HG03045 (cell line): ENCODE data around the gene SORBS1.

Source experiments
- ATAC-seq: cut with Tn5 transposase; IDR thresholded peaks from one replicate; pipeline ENCODE4 v1.9.1; 2021; ENCODE audit warnings: mild to moderate bottlenecking, moderate library complexity; ENCODE audit not compliant: unreplicated experiment

The SORBS1 gene

DNA sequence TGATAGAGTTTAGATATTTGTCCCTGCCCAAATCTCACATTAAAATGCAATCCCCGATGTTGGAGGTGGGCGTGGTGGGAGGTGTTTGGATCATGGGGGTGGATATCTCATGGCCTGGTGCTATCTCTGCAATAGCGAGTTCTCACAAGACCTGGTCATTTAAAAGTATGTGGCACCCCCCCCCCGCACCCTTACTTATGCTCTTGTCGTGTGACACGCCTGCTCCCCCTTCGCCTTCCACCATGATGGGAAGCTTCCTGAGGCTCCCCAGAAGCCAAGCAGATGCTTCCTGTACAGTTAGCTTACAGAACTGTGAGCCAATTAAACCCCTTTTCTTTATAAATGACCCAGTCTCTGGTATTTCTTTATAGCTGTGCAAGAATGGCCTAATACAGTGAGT, 118.8 kb downstream of the SORBS1 start:
- ATAC-seq, result no peak

DNA sequence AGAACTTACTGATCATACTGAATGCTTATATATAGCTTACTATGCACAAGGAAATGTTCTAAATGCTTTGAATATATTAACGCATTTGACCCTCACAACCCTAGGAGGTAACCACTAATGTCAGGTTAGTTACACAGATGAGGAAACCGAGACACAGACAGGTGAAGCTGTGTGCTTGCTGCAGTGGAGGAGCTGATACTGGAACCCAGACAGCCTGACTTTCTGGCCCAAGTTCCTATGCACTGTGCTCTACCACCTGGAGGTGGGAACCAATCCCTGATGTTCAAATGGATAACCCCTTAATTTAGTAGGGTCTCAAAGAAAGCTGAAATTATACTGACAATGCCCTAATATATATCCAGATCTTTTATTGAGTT, 119.6 kb downstream of the SORBS1 start:
- ATAC-seq, result peak; percentile 16

- ATAC-seq, result peak; percentile 76
Observed at GRCh38 chr10:95440756-95441546, 120.2 kb downstream of the SORBS1 start.

DNA sequence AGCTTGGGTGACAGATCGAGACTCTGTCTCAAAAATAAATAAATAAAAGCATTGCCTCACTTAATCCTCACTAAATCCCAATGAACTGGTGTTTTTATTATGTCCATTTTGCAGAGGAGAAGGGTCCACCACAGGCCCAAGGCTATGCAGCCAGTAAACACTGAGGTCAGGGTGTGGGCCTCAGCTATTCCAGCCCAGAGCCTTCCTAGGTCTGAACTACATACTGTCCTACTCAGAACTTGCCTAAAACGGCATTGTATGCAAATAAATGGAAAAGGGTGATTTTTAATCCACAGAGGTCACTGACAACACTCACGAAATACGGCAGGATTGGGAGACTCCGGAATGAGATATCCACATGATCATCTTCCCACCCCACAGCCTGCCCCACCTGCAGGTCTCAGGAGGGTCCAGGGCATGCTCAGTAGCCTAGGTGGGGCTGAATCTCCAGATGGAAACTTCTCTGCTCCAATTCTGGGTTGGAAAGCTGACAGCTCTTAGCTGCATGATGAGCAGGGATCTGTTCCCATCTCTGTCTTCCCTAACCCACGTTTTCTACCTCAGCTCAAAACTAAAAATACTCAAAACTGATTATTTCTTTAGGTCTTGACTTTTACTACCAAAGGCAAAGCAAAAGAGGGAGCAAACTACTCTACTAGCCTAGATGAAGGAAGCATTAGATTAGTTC, 121.0 kb downstream of the SORBS1 start:
- ATAC-seq, result no peak

GRCh38 chr10:95438781-95439180, 122.4 kb downstream of the SORBS1 start:
- no peak for ATAC-seq

DNA sequence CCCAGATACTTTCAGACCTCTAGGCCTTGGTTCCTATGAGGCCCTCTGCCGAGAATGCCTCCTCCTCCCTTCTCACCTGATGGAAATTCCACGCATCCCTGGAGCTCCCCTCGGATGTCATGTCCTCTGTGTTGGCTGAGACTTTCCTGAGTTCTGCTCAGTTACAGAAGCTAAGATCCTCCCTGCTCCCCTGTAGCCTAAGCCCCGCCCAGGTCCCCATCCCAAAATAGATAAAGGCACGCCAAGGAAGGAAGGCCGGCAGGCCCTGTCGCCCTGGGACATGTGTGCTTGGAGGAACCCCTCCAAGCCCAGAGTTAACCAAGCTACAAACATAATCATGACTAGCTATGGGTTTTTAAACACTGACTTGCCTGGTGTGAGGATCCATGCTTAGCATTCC, 123.5 kb downstream of the SORBS1 start:
- ATAC-seq, result no peak

DNA sequence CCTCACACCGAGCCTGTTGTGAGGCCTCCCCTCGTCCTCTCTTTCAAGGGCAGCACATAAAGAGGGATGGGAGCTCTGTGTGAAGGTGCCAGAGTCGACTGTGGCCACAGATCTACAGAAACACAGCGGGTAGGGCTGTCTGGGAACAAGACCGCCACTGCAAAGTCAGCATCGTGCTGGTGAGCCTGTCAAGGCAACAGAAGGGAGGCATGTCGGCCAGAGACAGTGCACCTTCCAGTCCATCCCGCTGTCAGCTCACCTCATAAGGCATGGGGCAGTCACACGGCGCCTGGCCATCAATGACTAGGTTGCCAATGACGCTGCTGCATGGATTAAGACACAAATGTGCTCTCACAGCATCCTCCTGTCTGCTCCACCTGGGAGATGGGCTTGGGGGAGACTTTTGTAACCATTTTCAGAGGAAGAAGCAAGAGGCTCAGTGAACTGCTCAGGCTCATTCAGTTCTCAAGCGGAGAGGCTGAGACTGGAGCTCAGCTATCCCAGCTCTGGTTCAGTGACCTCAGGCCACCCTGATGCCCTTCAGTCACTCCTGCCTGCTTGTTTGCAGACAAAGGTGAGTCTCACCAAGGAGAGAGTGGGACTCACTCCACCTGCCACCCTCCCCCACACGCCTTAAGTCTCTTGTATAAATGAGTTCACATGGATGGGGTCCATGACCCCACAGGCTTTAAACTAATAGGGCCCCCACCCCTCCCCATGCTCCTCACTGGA, 125.5 kb downstream of the SORBS1 start:
- ATAC-seq, result no peak

- no peak for ATAC-seq
Observed at GRCh38 chr10:95434583-95434982, 126.6 kb downstream of the SORBS1 start.

DNA sequence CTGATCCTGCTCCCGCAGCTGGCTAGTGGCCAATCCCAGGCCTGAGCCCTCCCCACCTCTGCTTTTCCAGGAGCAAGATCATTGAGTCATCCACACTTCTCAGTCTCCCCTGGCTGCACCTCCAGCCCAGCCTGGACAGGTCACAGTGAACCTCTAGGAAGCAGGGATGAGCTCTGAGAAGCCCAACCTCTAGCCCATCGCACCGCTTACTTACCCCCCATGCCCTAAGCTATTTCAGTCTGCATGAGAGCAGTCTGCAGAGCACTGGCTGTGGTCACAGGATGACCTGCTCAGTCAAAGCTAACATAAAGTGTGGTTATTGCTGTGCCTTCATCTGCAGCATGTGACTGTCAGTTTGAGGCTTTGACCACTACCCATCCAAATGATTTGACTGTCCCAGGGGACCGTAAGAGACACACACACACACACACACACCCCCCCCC, 129.2 kb downstream of the SORBS1 start:
- no peak for ATAC-seq

DNA sequence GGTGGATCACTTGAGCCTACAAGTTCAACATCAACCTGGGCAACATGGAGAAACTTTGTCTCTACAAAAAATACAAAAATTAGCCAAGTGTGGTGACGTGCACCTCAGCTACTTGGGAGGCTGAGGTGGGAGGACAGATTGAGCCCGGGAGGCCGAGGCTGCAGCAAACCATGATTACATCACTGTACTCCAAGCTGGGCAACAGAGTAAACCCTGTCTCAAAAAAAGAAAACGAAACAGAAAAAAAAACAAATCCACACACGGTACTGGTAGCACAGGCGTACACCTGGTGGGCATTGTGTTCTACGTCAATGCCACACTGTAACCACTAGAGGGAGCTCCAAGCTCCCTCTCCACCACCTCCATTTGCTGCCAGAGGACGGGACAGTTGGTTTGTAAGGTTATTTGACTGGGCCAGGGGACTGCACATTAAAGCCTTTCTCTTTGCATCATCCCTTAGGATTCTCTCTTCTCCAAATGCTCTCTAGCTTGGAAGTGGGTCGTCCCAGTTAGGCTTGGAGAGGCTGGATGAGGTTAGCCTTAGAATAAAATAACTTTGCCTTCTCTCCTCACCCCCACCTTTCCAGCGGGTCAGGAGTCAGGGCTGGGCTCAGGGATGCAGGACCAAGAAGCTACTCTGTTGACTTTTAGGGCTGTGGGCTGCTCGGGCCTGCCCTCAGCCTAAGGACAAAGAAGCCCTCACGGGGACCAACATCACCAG, 130.8 kb downstream of the SORBS1 start:
- ATAC-seq, result peak; percentile 85

GRCh38 chr10:95429639-95430038, 131.5 kb downstream of the SORBS1 start:
- ATAC-seq, result no peak

GRCh38 chr10:95428701-95429100, 132.5 kb downstream of the SORBS1 start:
- no peak for ATAC-seq

GRCh38 chr10:95426482-95426881, 134.7 kb downstream of the SORBS1 start:
- ATAC-seq, result no peak

- no peak for ATAC-seq
Observed at GRCh38 chr10:95425592-95426465, 135.3 kb downstream of the SORBS1 start.

GRCh38 chr10:95423164-95424005, 137.8 kb downstream of the SORBS1 start:
- ATAC-seq, result no peak

DNA sequence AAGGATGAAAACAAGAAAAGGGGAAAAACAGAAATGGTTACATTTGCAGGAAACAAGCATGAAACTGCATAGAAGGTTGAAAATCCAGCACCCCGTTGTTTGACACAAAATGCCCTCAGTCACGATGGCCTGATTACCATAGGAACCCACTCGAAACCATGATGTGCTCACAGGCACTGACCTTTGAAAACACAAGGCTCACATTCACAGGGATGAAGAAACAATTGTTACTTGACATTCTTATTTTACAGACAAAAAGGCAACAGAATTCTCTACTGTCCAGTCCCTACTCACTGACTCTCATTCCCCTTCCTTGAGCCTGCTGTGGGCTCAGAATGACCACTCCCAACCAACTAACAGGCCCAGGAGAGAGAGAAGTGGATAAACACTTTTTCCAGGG, 138.9 kb downstream of the SORBS1 start:
- ATAC-seq, result no peak

GRCh38 chr10:95421782-95422181, 139.4 kb downstream of the SORBS1 start:
- ATAC-seq, result no peak

DNA sequence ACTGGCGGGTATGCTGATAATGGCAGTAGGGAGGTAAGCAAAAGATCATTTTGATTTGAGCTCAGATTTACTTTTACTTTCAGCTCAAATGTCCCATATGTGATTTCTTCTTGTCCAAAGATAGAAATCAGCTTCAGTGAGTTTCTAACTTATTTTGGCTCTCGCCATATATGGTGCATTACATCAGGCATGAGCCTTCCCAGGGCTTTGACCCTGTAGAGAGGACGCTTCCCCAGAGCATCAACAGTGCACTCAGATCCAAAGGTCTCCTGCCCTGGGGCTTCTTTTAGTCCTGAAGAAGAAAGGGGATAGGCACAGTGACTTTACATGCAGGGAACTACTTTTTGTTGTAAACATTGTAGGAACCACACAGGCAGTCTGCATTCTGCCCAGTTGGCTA, 141.8 kb downstream of the SORBS1 start:
- no peak for ATAC-seq

DNA sequence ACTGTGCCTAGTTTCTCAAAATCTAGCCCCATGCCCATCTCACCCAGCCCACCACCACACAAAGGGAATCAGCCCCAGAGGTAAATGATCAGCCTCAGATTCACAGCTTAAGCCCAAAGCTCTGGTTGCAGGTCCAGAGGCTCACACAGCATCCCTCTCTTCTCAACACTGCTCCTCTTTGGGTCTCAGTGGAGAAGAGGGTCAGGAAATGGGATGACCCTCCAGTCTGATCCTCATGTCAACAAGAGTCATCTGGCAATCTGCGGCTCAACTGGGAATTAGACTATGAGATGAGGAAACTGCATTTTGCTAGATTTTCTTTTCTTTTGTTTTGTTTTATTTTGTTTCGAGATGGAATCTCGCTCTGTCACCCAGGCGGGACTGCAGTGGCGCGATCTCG, 144.2 kb downstream of the SORBS1 start:
- ATAC-seq, result no peak
